NT2/D1 (cell line): Measurements from ENCODE around the gene CSK.

Source experiments
- SUZ12 ChIP-seq: IDR thresholded peaks from 2 replicates; pipeline ENCODE4 v1.6.1; 2011; ENCODE audit not compliant: insufficient read length, insufficient read depth; ENCODE audit errors: extremely low read depth
- YY1 ChIP-seq: IDR thresholded peaks from 2 replicates; pipeline ENCODE4 v1.6.1; 2011; ENCODE audit not compliant: insufficient read length, insufficient read depth
- ZNF274 ChIP-seq: IDR thresholded peaks from 2 replicates; pipeline ENCODE4 v1.6.1; 2011; ENCODE audit warnings: mild to moderate bottlenecking, low read depth, low read length

- TF ChIP-seq YY1 = no peak
- no peak for TF ChIP-seq SUZ12
- no peak for TF ChIP-seq ZNF274
These were observed 55.0 kb downstream of the CSK start for GRCh38 chr15:74836846-74837245.
